Measurements from ENCODE around the gene CUX1. TPM values are rescaled to one million over a fixed set of nuclear protein-coding genes. Genes with fewer than 3 reads are reported as not detected.

The CUX1 gene
- total RNA-seq, 3 donors from 2014 or later: 85.2 to 167 (median 120) TPM

DNA sequence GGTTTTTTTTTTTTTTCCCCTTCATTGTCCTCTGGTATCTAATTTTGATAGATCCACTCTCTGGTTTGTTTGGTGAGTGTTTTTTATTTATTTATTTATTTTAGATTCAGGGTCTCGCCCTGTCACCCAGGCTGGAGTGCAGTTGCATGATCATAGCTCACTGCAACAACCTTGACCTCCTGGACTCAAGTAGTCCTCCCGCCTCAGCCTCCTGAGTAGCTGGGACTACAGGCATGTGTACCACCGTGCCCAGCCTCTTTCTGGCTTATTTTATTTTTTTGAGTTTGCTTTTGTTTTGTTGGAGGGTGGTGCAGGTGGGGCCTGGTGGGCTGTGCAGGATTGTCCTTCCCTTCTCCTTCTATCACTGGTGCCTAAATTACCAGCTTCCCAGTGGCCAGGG is 282.0 kb downstream of the CUX1 start:
- DNase-seq: no peak
- Histone ChIP-seq H3K4me1 (ENCODE audit: low read depth) (peaks cover 22% of the 10 kb centered on the region), H3K36me3 (ENCODE audit: low read depth) (no peaks in the 10 kb centered on the region), H3K4me3 (no peak overlapping the region), H3K9me3 (no peaks in the 10 kb centered on the region)
- TF ChIP-seq, protein P1, sequence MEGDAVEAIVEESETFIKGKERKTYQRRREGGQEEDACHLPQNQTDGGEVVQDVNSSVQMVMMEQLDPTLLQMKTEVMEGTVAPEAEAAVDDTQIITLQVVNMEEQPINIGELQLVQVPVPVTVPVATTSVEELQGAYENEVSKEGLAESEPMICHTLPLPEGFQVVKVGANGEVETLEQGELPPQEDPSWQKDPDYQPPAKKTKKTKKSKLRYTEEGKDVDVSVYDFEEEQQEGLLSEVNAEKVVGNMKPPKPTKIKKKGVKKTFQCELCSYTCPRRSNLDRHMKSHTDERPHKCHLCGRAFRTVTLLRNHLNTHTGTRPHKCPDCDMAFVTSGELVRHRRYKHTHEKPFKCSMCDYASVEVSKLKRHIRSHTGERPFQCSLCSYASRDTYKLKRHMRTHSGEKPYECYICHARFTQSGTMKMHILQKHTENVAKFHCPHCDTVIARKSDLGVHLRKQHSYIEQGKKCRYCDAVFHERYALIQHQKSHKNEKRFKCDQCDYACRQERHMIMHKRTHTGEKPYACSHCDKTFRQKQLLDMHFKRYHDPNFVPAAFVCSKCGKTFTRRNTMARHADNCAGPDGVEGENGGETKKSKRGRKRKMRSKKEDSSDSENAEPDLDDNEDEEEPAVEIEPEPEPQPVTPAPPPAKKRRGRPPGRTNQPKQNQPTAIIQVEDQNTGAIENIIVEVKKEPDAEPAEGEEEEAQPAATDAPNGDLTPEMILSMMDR (IDR thresholded peaks at IDR 0.05): no peak
- intact Hi-C loops (cut with DNase I, micrococcal nuclease): no loop called here
- ATAC-seq: no peak

DNA sequence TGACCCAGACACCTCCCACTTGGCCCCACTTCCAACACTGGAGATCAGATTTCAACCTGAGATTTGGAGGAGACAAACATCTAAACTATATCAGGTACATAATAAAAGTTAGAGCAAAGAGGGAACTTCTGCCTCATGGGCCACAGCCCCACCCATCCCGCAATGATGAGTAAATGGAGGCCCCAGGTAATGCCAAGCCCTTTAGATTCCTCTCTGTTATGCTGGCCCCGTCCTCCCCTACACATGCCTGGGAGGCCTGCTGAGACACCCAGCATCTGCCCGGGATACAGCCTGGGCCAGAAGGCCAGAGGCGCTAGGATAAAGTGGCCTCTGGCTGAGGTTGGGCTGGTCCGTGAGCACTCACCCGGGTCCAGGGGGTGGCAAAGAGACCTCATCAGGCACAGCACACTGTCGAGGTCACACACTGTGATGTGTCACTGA is 283.7 kb downstream of the CUX1 start:
- no peak overlapping the region for H3K4me3 ChIP-seq
- ATAC-seq (no peak), DNase-seq (no peak)
- peaks cover 16% of the 10 kb centered on the region for H3K4me1 ChIP-seq (ENCODE audit: low read depth)
- intact Hi-C loops (cut with DNase I, micrococcal nuclease): no loop called here
- H3K9me3 ChIP-seq: no peaks in the 10 kb centered on the region
- H3K36me3 ChIP-seq (ENCODE audit: low read depth): no peaks in the 10 kb centered on the region
- TF ChIP-seq, protein P1 (IDR thresholded peaks at IDR 0.05): no peak

DNA sequence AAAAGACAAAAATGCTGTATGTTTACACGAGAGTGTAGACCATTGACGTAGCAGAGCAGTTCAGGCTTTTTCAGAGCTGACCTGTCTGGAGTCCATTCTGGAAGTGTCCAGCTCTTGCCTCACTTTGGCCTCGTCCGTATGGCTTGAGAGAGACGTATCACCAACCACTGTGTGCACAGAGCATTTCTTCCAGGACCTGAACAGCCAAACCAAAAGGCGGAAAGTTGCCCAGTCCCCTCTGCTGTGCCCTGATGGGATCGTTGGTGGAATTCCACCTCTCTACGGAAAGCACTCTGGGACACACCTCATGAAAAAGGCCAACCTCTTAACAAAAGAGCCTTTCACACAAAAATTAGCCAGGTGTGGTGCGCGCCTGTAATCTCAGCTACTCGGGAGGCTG is 284.5 kb downstream of the CUX1 start:
- DNase-seq (no peak), ATAC-seq (no peak)
- H3K9me3 ChIP-seq: no peaks in the 10 kb centered on the region
- H3K4me1 ChIP-seq (ENCODE audit: low read depth): peaks cover 14% of the 10 kb centered on the region
- TF ChIP-seq, protein P1 (IDR thresholded peaks at IDR 0.05): no peak
- H3K36me3 ChIP-seq (ENCODE audit: low read depth): no peaks in the 10 kb centered on the region
- intact Hi-C loops (cut with DNase I, micrococcal nuclease): no loop called here
- H3K4me3 ChIP-seq: no peak overlapping the region

DNA sequence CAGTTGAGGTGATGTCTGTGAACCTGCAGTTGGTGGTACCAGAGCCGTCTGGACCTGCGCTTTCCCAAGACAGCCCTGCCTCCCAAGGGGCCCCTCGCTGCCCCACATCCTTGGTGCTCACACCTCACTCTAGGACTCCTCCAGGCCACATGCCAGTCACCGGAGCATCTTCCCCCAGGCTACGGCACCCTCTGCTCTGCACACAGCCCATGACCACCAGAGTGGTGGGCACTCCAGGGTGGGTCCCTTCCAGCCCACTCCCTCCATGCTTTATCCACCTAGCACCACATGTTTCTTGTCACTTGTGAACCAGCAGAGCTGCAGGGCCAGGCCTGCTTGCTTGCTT is 285.6 kb downstream of the CUX1 start:
- Histone ChIP-seq H3K9me3 (no peaks in the 10 kb centered on the region), H3K4me1 (ENCODE audit: low read depth) (peaks cover 9% of the 10 kb centered on the region), H3K4me3 (no peak overlapping the region), H3K36me3 (ENCODE audit: low read depth) (no peaks in the 10 kb centered on the region)
- DNase-seq (no peak), ATAC-seq (no peak)
- TF ChIP-seq, protein P1 (IDR thresholded peaks at IDR 0.05): no peak
- intact Hi-C loops (cut with DNase I, micrococcal nuclease): no loop called here

DNA sequence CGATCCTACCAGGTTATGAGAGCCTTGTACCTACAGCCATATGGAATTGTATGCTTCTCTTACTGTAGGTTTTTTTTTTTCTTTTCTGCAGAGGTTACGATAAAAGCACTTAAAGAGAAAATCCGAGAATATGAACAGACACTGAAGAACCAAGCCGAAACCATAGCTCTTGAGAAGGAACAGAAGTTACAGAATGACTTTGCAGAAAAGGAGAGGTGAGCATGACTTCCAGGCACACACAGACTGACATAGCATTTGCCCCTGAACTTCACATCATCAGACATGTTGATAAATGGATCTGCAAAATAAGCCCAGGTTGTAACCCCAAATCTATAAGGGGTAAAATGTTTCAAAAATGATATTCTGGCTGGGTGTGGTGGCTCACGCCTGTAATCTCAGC is 286.8 kb downstream of the CUX1 start:
- DNase-seq (no peak), ATAC-seq (no peak)
- intact Hi-C loops (cut with DNase I, micrococcal nuclease): no loop called here
- no peaks in the 10 kb centered on the region for H3K9me3 ChIP-seq
- peaks cover under 1% of the 10 kb centered on the region for H3K4me1 ChIP-seq (ENCODE audit: low read depth)
- TF ChIP-seq, protein P1 (IDR thresholded peaks at IDR 0.05): no peak
- H3K36me3 ChIP-seq (ENCODE audit: low read depth): no peaks in the 10 kb centered on the region
- H3K4me3 ChIP-seq: no peak overlapping the region

DNA sequence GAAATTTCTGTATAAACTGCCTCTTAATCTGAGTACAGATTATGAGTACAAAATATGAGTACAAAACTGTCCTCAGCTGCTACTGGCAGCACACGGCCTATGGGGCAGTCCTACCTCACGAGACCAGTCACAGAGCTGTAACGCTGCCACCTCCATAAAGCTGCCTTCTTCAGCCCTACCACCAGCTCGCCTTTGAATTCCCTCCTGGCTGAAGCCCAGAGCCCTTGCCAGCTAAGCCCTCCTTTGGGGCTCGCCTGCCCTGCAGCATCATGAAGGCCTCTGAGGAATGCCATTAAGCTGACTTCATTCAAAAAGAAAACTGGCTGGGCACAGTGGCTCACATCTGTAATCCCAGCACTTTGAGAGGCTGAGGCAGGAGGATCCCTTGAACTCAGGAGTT is 289.2 kb downstream of the CUX1 start:
- H3K4me1 ChIP-seq (ENCODE audit: low read depth): no peaks in the 10 kb centered on the region
- H3K36me3 ChIP-seq (ENCODE audit: low read depth): no peaks in the 10 kb centered on the region
- no peaks in the 10 kb centered on the region for H3K9me3 ChIP-seq
- TF ChIP-seq, protein P1 (IDR thresholded peaks at IDR 0.05): no peak
- DNase-seq (no peak), ATAC-seq (no peak)
- H3K4me3 ChIP-seq: no peak overlapping the region
- intact Hi-C loops (cut with DNase I, micrococcal nuclease): no loop called here

Data from mucosa of descending colon (tissue), 3 donors.